Thoracic aorta (tissue), 2 donors: Measurements from ENCODE around the gene NAIF1. TPM values are rescaled to one million over a fixed set of nuclear protein-coding genes. Genes with fewer than 3 reads are reported as not detected.

ENCODE experiments used
- ATAC-seq: fragments of 150-250 bp; one replicate; pipeline ENCODE4 v1.8.0; 2017; ENCODE audit warnings: low read depth; ENCODE audit not compliant: insufficient number of reproducible peaks, low FRiP score
- DNase-seq: peaks from one replicate; pipeline ENCODE4 v3.0.0-alpha.2; 2020; ENCODE audit warnings: low spot score
- H3K27ac ChIP-seq, 2 donors: fragments of 200-600 bp; sonication (generic); 1 replicate in 1 of 2; 2 replicates in 1 of 2; pipeline ENCODE4 v1.5.1; 2016; ENCODE audit warnings: mild to moderate bottlenecking in 2 of 2, moderate library complexity in 2 of 2
- H3K27me3 ChIP-seq: fragments of 200-600 bp; sonication (generic); replicated peaks from 2 replicates; pipeline ENCODE4 v1.6.0; 2016; ENCODE audit warnings: mild to moderate bottlenecking; ENCODE audit not compliant: insufficient read depth
- H3K36me3 ChIP-seq: fragments of 200-600 bp; sonication (generic); one replicate; pipeline ENCODE4 v1.5.1; 2016
- H3K4me1 ChIP-seq, 2 donors: fragments of 200-600 bp; sonication (generic); 1 replicate in 1 of 2; 2 replicates in 1 of 2; pipeline versions ENCODE4 v1.5.1 to v1.6.0; 2016; ENCODE audit warnings: low read depth in 2 of 2, mild to moderate bottlenecking in 1 of 2; ENCODE audit not compliant: control insufficient read depth in 1 of 2
- H3K4me3 ChIP-seq: fragments of 200-600 bp; sonication (generic); 2 replicates; pipeline ENCODE4 v1.5.1; 2016; ENCODE audit warnings: mild to moderate bottlenecking
- H3K9me3 ChIP-seq: fragments of 200-600 bp; sonication (generic); 2 replicates; pipeline ENCODE4 v1.5.1; 2016
- CTCF ChIP-seq: fragments of 200-600 bp; sonication (generic); IDR thresholded peaks from one replicate; pipeline ENCODE4 v1.5.1; 2019; ENCODE audit warnings: antibody characterized with exemption
- total RNA-seq, 2 donors: library from RNA; depleted of rRNA; stranded (reverse); fragments of >200 nt; gene quantifications; one replicate each; pipeline versions ENCODE4 v1.1.0 to v1.2.3, GENCODE V29; 2016

The NAIF1 gene
- total RNA-seq, 2 donors from 2014 or later, result 11.8 to 21.0 TPM

GRCh38 chr9:128106940-128107467 lies 39.9 kb upstream of the NAIF1 start:
- ATAC-seq (no peak), DNase-seq (no peak)
- H3K27ac ChIP-seq, result no peak overlapping the region
- H3K27me3 ChIP-seq, result no peaks in the 10 kb centered on the region
- peaks cover 60% of the 10 kb centered on the region for H3K36me3 ChIP-seq
- H3K4me3 ChIP-seq, result no peak overlapping the region
- H3K4me1 ChIP-seq, result peaks cover 0 to 2% of the 10 kb centered on the region in 2 donors
- no peaks in the 10 kb centered on the region for H3K9me3 ChIP-seq
- no peak for TF ChIP-seq CTCF

- ATAC-seq, result no peak
- no peak overlapping the region for H3K27ac ChIP-seq
- no peak overlapping the region for H3K4me3 ChIP-seq
These were observed 39.2 kb upstream of the NAIF1 start for GRCh38 chr9:128106181-128106939.

GRCh38 chr9:128105538-128106175 lies 38.5 kb upstream of the NAIF1 start:
- Histone ChIP-seq H3K4me1 (peaks cover 2 to 15% of the 10 kb centered on the region in 2 donors), H3K4me3 (no peak overlapping the region), H3K27ac (no peak overlapping the region), H3K36me3 (peaks cover 64% of the 10 kb centered on the region), H3K9me3 (no peaks in the 10 kb centered on the region), H3K27me3 (no peaks in the 10 kb centered on the region)
- no peak for ATAC-seq
- no peak for TF ChIP-seq CTCF
- DNase-seq, result no peak

More at GRCh38 chr9:128106181-128106939, 39.2 kb upstream of the NAIF1 start:
- peaks cover 64% of the 10 kb centered on the region for H3K36me3 ChIP-seq
- DNase-seq, result no peak
- H3K27me3 ChIP-seq, result no peaks in the 10 kb centered on the region
- H3K4me1 ChIP-seq, result peaks cover 0 to 8% of the 10 kb centered on the region in 2 donors
- no peaks in the 10 kb centered on the region for H3K9me3 ChIP-seq
- no peak for TF ChIP-seq CTCF

- Histone ChIP-seq H3K4me1 (peaks cover 17 to 30% of the 10 kb centered on the region in 2 donors), H3K9me3 (no peaks in the 10 kb centered on the region), H3K4me3 (no peak overlapping the region), H3K27ac (no peak overlapping the region), H3K36me3 (peaks cover 64% of the 10 kb centered on the region), H3K27me3 (no peaks in the 10 kb centered on the region)
- no peak for TF ChIP-seq CTCF
- no peak for ATAC-seq
- no peak for DNase-seq
These were observed 37.1 kb upstream of the NAIF1 start for GRCh38 chr9:128104171-128104618.

- no peak for TF ChIP-seq CTCF
- Histone ChIP-seq H3K27me3 (no peaks in the 10 kb centered on the region), H3K27ac (no peak overlapping the region), H3K4me3 (no peak overlapping the region), H3K4me1 (peaks cover 19 to 36% of the 10 kb centered on the region in 2 donors), H3K36me3 (peaks cover 64% of the 10 kb centered on the region), H3K9me3 (no peaks in the 10 kb centered on the region)
- no peak for DNase-seq
- ATAC-seq, result no peak
These were observed 36.5 kb upstream of the NAIF1 start for GRCh38 chr9:128103589-128103962.
